ENCODE measurements around the gene CC2D1B.

Gene CC2D1B

GRCh38 chr1:52359676-52360594, 6.1 kb downstream of the CC2D1B start:
- DNase-seq (ENCODE audit: low read depth): no peak

- DNase-seq (ENCODE audit: low read depth): no peak
These were observed 7.0 kb downstream of the CC2D1B start for GRCh38 chr1:52358851-52359497.

- no peak for DNase-seq (ENCODE audit: low read depth)
These were observed 8.6 kb downstream of the CC2D1B start for GRCh38 chr1:52357397-52357796.

GRCh38 chr1:52356818-52357355, 9.1 kb downstream of the CC2D1B start:
- no peak for DNase-seq (ENCODE audit: low read depth)

GRCh38 chr1:52355847-52356505, 10.0 kb downstream of the CC2D1B start:
- no peak for DNase-seq (ENCODE audit: low read depth)

- no peak for DNase-seq (ENCODE audit: low read depth)
These were observed 10.6 kb downstream of the CC2D1B start for GRCh38 chr1:52355436-52355835.

GRCh38 chr1:52352690-52353089, 13.3 kb downstream of the CC2D1B start:
- DNase-seq (ENCODE audit: low read depth): no peak

GRCh38 chr1:52348704-52349300, 17.2 kb downstream of the CC2D1B start:
- no peak for DNase-seq (ENCODE audit: low read depth)

- DNase-seq (ENCODE audit: low read depth): no peak
These were observed 19.4 kb downstream of the CC2D1B start for GRCh38 chr1:52346653-52347052.

- no peak for DNase-seq (ENCODE audit: low read depth)
These were observed 20.8 kb downstream of the CC2D1B start for GRCh38 chr1:52345252-52345651.

GRCh38 chr1:52343979-52344378, 22.0 kb downstream of the CC2D1B start:
- no peak for DNase-seq (ENCODE audit: low read depth)

GRCh38 chr1:52341655-52342260, 24.2 kb downstream of the CC2D1B start:
- no peak for DNase-seq (ENCODE audit: low read depth)

GRCh38 chr1:52337439-52337838, 28.6 kb downstream of the CC2D1B start:
- DNase-seq (ENCODE audit: low read depth): no peak

- no peak for DNase-seq (ENCODE audit: low read depth)
These were observed 31.0 kb downstream of the CC2D1B start for GRCh38 chr1:52334906-52335528.

- no peak for DNase-seq (ENCODE audit: low read depth)
These were observed 33.6 kb downstream of the CC2D1B start for GRCh38 chr1:52332411-52332810.

GRCh38 chr1:52328615-52329014, 37.4 kb downstream of the CC2D1B start:
- DNase-seq (ENCODE audit: low read depth): no peak

- no peak for DNase-seq (ENCODE audit: low read depth)
These were observed 40.2 kb downstream of the CC2D1B start for GRCh38 chr1:52325786-52326185.

GRCh38 chr1:52323731-52324130, 42.3 kb downstream of the CC2D1B start:
- no peak for DNase-seq (ENCODE audit: low read depth)

- no peak for DNase-seq (ENCODE audit: low read depth)
These were observed 44.9 kb downstream of the CC2D1B start for GRCh38 chr1:52321061-52321460.

GRCh38 chr1:52306227-52307006, 59.6 kb downstream of the CC2D1B start:
- DNase-seq (ENCODE audit: low read depth): no peak

Data from T-helper 22 cell (primary cell).